VCaP (cell line): Measurements from ENCODE around the gene CLDN16.

Experiments
- H3K27ac ChIP-seq: fragments of 450-650 bp; 2 replicates; pipeline ENCODE4 v1.5.1; 2017
- CTCF ChIP-seq: fragments of 450-650 bp; conservative IDR thresholded peaks from 2 replicates; pipeline ENCODE4 v1.5.1; 2017; ENCODE audit warnings: mild to moderate bottlenecking, moderate library complexity

The CLDN16 gene

GRCh38 chr3:190396001-190396400, 8.0 kb downstream of the CLDN16 start:
- no peak for TF ChIP-seq CTCF
- no peak overlapping the region for H3K27ac ChIP-seq

- H3K27ac ChIP-seq, result no peak overlapping the region
- no peak for TF ChIP-seq CTCF
Measured at GRCh38 chr3:190397889-190398288, 9.9 kb downstream of the CLDN16 start.

GRCh38 chr3:190399677-190400076, 11.7 kb downstream of the CLDN16 start:
- H3K27ac ChIP-seq, result no peak overlapping the region
- TF ChIP-seq CTCF, result no peak

GRCh38 chr3:190401963-190402362, 14.0 kb downstream of the CLDN16 start:
- H3K27ac ChIP-seq, result no peak overlapping the region
- TF ChIP-seq CTCF, result no peak

GRCh38 chr3:190404715-190405114, 16.8 kb downstream of the CLDN16 start:
- TF ChIP-seq CTCF, result no peak
- H3K27ac ChIP-seq, result no peak overlapping the region

GRCh38 chr3:190414297-190414696, 26.3 kb downstream of the CLDN16 start:
- TF ChIP-seq CTCF, result no peak
- no peak overlapping the region for H3K27ac ChIP-seq

- no peak overlapping the region for H3K27ac ChIP-seq
- no peak for TF ChIP-seq CTCF
Measured at GRCh38 chr3:190424108-190424477, 36.1 kb downstream of the CLDN16 start.
